T-helper 17 cell (primary cell): Measurements from ENCODE around the gene PATL1. TPM values are rescaled to one million over a fixed set of nuclear protein-coding genes. Genes with fewer than 3 reads are reported as not detected.
A peak's percentile ranks its signal among the peaks of the same experiment; 100 is the strongest.

Source experiments
- ATAC-seq: fragments of 150-1000 bp; cut with Tn5 transposase; 2 replicates; pipeline ENCODE4 v1.10.0; 2021; ENCODE audit warnings: mild to moderate bottlenecking, moderate library complexity
- DNase-seq, 3 donors: peaks; one replicate each; pipeline versions ENCODE4 v3.0.0 to v3.0.0-alpha.2; 2020 to 2021
- H3K9me3 ChIP-seq: one replicate; pipeline ENCODE4 v1.7.0; 2013; ENCODE audit warnings: low read length, mild to moderate bottlenecking; ENCODE audit not compliant: control insufficient read depth, poor library complexity, severe bottlenecking
- H3K27ac Mint-ChIP-seq: one replicate; pipeline ENCODE4 v1.8.0; 2022; ENCODE audit warnings: mild to moderate bottlenecking, moderate library complexity, mixed read lengths
- H3K27me3 Mint-ChIP-seq: one replicate; pipeline ENCODE4 v1.8.0; 2022; ENCODE audit warnings: mixed read lengths
- H3K36me3 Mint-ChIP-seq: one replicate; pipeline ENCODE4 v1.8.0; 2022; ENCODE audit warnings: low read depth, mixed read lengths
- H3K4me1 Mint-ChIP-seq: one replicate; pipeline ENCODE4 v1.8.0; 2022; ENCODE audit warnings: mild to moderate bottlenecking, mixed read lengths
- H3K4me3 Mint-ChIP-seq: one replicate; pipeline ENCODE4 v1.8.0; 2022; ENCODE audit warnings: mild to moderate bottlenecking, moderate library complexity, mixed read lengths
- total RNA-seq, 4 donors: library from RNA in 2 of 4; stranded (reverse) in 2 of 4; gene quantifications; one replicate each; pipeline ENCODE4 v1.2.3 and lab custom pipeline; 2022 to 2026

Gene PATL1
- total RNA-seq, 2 donors from 2014 or later: 49.0 to 62.6 TPM

GRCh38 chr11:59616396-59616982 is 52.3 kb downstream of the PATL1 start:
- ATAC-seq: no peak
- H3K4me3 Mint-ChIP-seq: peak overlapping the region; percentile 98
- peak overlapping the region; percentile 96 for H3K27ac Mint-ChIP-seq
- peaks cover 36% of the 10 kb centered on the region for H3K4me1 Mint-ChIP-seq
- peak in 1 of 3 donors; percentile 85 for DNase-seq
- H3K9me3 ChIP-seq: no peaks in the 10 kb centered on the region
- H3K36me3 Mint-ChIP-seq: no peaks in the 10 kb centered on the region
- H3K27me3 Mint-ChIP-seq: no peaks in the 10 kb centered on the region

DNA sequence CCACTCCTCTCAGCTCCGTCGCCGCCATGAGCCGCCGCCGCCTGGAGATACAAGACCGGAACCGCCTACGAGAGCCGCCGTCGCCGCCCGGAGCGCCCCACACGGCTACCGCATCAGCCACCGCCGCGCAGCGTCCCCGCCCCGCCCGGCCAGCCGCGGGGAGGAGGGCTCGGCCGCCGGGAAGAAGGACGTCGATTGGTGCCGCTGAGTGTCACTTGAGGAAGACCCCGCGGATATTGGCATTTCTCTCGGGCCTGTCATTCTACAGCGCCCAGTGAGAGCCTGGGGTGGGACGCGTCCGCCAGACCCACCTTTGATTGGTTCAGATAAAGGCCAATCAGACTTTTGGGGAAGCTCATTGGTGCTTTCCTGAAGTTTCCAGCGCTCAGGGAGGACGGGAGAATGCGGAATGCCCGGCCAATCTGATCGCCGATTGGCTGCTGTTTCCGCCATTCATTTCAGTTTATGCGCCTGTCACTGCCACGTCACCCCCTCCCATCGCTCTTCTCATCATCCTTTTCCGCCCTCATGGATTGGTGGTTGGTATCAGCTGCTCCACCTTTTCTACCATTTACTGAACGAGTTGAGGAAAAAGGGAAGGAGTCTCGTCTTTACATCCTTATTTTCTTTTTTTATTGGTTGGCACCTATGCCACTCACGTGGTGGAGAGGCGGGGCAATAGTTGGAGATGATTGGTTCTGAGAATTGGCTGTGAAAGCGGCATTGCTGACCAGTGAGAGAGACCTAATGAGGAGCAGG is 53.0 kb downstream of the PATL1 start, which contains the start of gene OSBP:
Gene OSBP (minus strand): TSS at position 138 of the 759 bp plus-strand sequence. CDS start 110 bp downstream, at position 28.
- H3K4me1 Mint-ChIP-seq: peaks cover 38% of the 10 kb centered on the region

DNA sequence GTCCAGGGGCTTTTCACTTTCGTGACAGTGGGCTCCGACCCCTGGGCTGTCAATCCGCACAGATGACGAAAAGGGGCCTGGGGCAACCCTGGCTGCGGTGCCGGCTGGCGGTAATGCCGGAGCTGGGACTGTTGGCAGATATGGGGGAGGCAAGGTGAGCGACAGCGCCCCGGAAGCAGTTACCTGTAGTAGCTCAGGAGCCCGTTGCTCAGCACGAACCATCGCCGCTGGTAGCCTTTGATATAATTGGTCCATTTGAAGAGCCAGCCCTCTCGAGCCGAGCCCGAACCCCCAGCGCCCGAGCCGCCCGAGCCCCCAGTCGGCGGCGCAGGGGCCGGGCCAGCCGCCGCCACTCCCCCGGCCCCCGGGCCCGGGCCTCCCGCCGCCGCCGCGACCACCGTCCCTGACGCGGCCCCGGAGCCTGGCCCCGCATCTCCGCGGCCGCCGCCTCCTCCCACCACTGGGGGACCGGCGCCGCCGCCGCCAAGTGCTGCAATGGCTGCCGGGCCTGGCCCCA is 53.7 kb downstream of the PATL1 start:
- H3K4me1 Mint-ChIP-seq: peaks cover 38% of the 10 kb centered on the region
- peak; percentile 50 to 64 (median 60) for DNase-seq
- H3K36me3 Mint-ChIP-seq: no peaks in the 10 kb centered on the region
- no peaks in the 10 kb centered on the region for H3K27me3 Mint-ChIP-seq
- ATAC-seq: peak; percentile 25
- H3K4me3 Mint-ChIP-seq: peak overlapping the region; percentile 98
- H3K9me3 ChIP-seq: no peaks in the 10 kb centered on the region
- peak overlapping the region; percentile 96 for H3K27ac Mint-ChIP-seq

More for the DNA sequence above, 53.0 kb downstream of the PATL1 start, which contains the start of gene OSBP:
- Mint-ChIP-seq H3K4me3 (peak within 1 kb of the TSS; percentile 98), H3K27ac (peak within 1 kb of the TSS; percentile 96), H3K36me3 (no peaks in the 10 kb centered on the region), H3K27me3 (no peaks in the 10 kb centered on the region)
- DNase-seq (peak; percentile 90 to 95 (median 92)), ATAC-seq (peak; percentile 81)
- H3K9me3 ChIP-seq: no peaks in the 10 kb centered on the region

DNA sequence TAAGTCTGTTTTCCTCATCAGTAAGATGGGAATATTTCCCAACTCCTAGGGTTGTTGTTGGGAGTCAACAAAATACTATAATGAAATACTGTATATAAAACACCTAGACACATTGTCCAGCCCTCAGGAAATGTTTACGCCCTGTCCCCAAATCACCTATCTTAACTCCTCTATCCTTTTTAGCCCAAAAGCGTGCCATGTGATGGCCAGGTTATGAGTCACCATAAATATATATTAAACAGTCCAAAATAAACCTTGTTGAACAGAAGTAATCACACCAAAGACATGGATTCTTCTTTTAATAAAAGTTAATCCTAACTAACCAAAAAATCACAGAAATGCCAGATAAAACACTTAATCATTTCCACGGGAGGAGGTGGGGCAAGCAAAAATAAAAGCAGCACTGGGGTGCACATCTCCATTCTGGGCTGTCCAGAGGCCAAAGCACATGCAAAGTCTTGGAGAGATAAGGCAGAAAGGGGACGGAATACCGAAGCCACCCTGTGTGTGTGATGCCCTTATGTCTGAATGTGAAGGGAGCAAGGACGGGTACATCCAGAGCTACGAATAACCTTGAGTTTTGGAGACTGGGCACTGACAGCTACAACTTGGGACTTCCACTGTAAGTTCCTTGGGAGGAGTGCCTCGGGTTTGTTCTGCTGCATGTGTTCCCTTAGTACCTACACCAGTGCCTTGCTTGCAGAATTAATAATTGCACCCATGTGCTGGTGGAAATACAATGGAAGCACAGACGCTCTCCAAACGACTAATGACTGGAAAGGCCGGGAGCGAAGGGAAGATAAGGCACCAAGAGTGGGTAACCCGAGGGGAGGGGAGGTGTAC is 54.3 kb downstream of the PATL1 start:
- no peaks in the 10 kb centered on the region for H3K27me3 Mint-ChIP-seq
- no peaks in the 10 kb centered on the region for H3K9me3 ChIP-seq
- no peak for DNase-seq
- no peak for ATAC-seq
- H3K36me3 Mint-ChIP-seq: no peaks in the 10 kb centered on the region
- H3K4me1 Mint-ChIP-seq: peaks cover 40% of the 10 kb centered on the region
- H3K27ac Mint-ChIP-seq: peak overlapping the region; percentile 96
- H3K4me3 Mint-ChIP-seq: peak overlapping the region; percentile 98

DNA sequence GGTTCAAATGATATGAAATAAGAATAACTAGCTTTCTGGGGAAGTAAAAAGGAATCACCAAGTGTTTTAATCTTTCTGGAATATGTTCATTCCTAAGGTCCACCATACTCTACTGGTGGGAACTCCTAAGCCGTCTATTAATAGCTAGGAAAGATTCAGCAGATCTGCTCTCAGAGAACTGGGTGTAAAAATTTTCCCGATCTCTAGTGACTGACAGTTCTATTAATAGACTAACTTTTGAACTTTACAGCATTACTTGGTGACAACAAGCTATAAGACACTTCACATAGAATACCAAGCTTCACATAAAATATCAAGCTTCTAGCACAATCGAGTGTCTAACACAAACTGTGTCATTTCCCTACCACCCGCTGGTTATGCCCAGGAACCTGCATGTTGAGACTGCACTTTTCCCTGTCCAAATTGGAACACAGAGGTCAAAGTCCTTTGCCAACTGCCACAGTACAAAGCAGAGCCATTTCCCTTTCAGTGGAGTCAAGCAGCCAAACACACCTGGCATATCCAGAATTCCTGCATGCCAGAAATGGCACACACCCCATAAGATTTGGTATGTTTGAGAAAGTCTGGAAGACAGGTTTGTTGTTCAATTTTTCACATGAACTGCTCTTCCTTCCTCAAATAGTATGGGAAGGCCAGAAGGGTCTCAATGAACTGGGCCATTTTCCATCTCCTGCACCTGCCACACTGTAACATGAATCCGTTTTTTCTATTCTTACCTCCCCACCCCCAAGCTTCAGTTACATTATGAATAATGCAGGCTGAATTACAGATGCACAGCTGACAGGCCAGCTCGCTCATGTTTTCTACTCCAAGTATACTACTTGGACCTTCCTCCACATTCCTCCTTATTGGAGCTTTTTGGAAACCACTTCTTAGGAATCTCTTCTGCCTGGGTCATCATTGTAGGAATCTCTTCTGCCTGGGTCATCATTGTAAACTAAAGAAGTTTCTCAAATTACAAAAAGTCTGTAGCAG is 57.0 kb downstream of the PATL1 start:
- H3K9me3 ChIP-seq: no peaks in the 10 kb centered on the region
- ATAC-seq (no peak), DNase-seq (no peak)
- H3K36me3 Mint-ChIP-seq: peaks cover 2% of the 10 kb centered on the region
- no peaks in the 10 kb centered on the region for H3K27me3 Mint-ChIP-seq
- peak overlapping the region; percentile 36 for H3K4me3 Mint-ChIP-seq
- H3K4me1 Mint-ChIP-seq: peaks cover 53% of the 10 kb centered on the region
- peak overlapping the region; percentile 96 for H3K27ac Mint-ChIP-seq

- Mint-ChIP-seq H3K4me1 (peaks cover 54% of the 10 kb centered on the region), H3K27ac (no peak overlapping the region), H3K27me3 (no peaks in the 10 kb centered on the region), H3K4me3 (no peak overlapping the region), H3K36me3 (peaks cover 4% of the 10 kb centered on the region)
- ATAC-seq: no peak
- no peak for DNase-seq
- no peaks in the 10 kb centered on the region for H3K9me3 ChIP-seq
Observed at GRCh38 chr11:59610289-59610688, 58.5 kb downstream of the PATL1 start.

- ATAC-seq: no peak
- H3K27me3 Mint-ChIP-seq: no peaks in the 10 kb centered on the region
- no peak overlapping the region for H3K4me3 Mint-ChIP-seq
Observed at GRCh38 chr11:59607703-59608454, 61.0 kb downstream of the PATL1 start.

DNA sequence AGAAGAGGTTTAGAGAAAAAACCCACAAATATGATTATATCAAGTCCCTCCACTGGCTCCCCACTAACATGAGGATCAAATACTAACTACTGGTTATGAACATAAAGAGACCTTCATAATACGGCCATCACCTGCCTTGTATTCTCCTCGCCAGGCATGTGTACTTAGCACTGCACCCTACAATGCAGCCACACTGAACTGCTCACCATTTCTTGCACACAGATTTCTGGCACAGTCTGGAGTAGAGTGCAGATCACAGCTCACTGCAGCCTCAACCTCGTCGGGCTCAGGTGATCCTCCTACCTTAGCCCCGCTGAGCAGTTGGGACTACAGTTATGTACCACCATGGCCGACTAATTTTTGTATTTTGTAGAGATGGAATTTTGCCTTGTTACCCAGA is 66.4 kb downstream of the PATL1 start:
- H3K9me3 ChIP-seq: no peaks in the 10 kb centered on the region
- DNase-seq (no peak), ATAC-seq (no peak)
- Mint-ChIP-seq H3K27me3 (no peaks in the 10 kb centered on the region), H3K4me1 (peaks cover 18% of the 10 kb centered on the region), H3K27ac (no peak overlapping the region), H3K36me3 (peaks cover 5% of the 10 kb centered on the region), H3K4me3 (no peak overlapping the region)

More at GRCh38 chr11:59607703-59608454, 61.0 kb downstream of the PATL1 start:
- no peaks in the 10 kb centered on the region for H3K9me3 ChIP-seq
- H3K27ac Mint-ChIP-seq: no peak overlapping the region
- peaks cover 43% of the 10 kb centered on the region for H3K4me1 Mint-ChIP-seq
- DNase-seq: no peak
- peaks cover 4% of the 10 kb centered on the region for H3K36me3 Mint-ChIP-seq

- ATAC-seq: no peak
- H3K27ac Mint-ChIP-seq: no peak overlapping the region
- no peak for DNase-seq
- H3K9me3 ChIP-seq: no peaks in the 10 kb centered on the region
- peaks cover 5% of the 10 kb centered on the region for H3K36me3 Mint-ChIP-seq
- peaks cover 18% of the 10 kb centered on the region for H3K4me1 Mint-ChIP-seq
- no peaks in the 10 kb centered on the region for H3K27me3 Mint-ChIP-seq
- no peak overlapping the region for H3K4me3 Mint-ChIP-seq
Observed at GRCh38 chr11:59601788-59602187, 67.0 kb downstream of the PATL1 start.

- no peak overlapping the region for H3K4me3 Mint-ChIP-seq
- H3K9me3 ChIP-seq: no peaks in the 10 kb centered on the region
- H3K36me3 Mint-ChIP-seq: peaks cover 6% of the 10 kb centered on the region
- DNase-seq (no peak), ATAC-seq (no peak)
- H3K27ac Mint-ChIP-seq: no peak overlapping the region
- H3K4me1 Mint-ChIP-seq: peaks cover 13% of the 10 kb centered on the region
- no peaks in the 10 kb centered on the region for H3K27me3 Mint-ChIP-seq
Observed at GRCh38 chr11:59600636-59601035, 68.2 kb downstream of the PATL1 start.

- Mint-ChIP-seq H3K36me3 (peaks cover 6% of the 10 kb centered on the region), H3K27ac (no peak overlapping the region), H3K4me1 (peaks cover 13% of the 10 kb centered on the region)
Observed at GRCh38 chr11:59600234-59600633, 68.6 kb downstream of the PATL1 start.

More at GRCh38 chr11:59600234-59600633, 68.6 kb downstream of the PATL1 start:
- H3K9me3 ChIP-seq: no peaks in the 10 kb centered on the region
- Mint-ChIP-seq H3K4me3 (no peak overlapping the region), H3K27me3 (no peaks in the 10 kb centered on the region)
- DNase-seq: no peak
- no peak for ATAC-seq
